RWPE1 (cell line): ENCODE results near the gene SP3.

Experiments used
- CTCF ChIA-PET: fragments of 350-600 bp; sonication (Branson Sonifier 250); formaldehyde crosslinking; extraction: SDS; loops from one replicate; lab custom pipeline; 2021; lab: Yijun Ruan, JAX
- POLR2A ChIA-PET: fragments of 400-600 bp; formaldehyde crosslinking; extraction: SDS; loops from one replicate; lab custom pipeline; 2020; ENCODE audit warnings: antibody characterized with exemption; ENCODE audit not compliant: low non-redundant PET; lab: Yijun Ruan, JAX
- DNase-seq: peaks from one replicate; pipeline ENCODE4 v3.0.0; 2012; ENCODE audit warnings: low spot score
- H3K27ac ChIP-seq: fragments of 450-650 bp; 2 replicates; pipeline ENCODE4 v1.5.1; 2017
- CTCF ChIP-seq: fragments of 450-650 bp; conservative IDR thresholded peaks from 2 replicates; pipeline ENCODE4 v1.5.1; 2017; ENCODE audit warnings: low read depth, mild to moderate bottlenecking

The SP3 gene

GRCh38 chr2:173983391-173983871, 18.3 kb upstream of the SP3 start:
- POLR2A ChIA-PET, result no interaction called here
- DNase-seq, result no peak
- no peak for TF ChIP-seq CTCF
- H3K27ac ChIP-seq, result peak overlapping the region; percentile 80
- CTCF ChIA-PET, result no interaction called here

GRCh38 chr2:173982918-173983317, 17.7 kb upstream of the SP3 start:
- peak overlapping the region; percentile 80 for H3K27ac ChIP-seq
- ChIA-PET CTCF (no interaction called here), POLR2A (no interaction called here)
- DNase-seq, result peak; percentile 70
- no peak for TF ChIP-seq CTCF

- no peak overlapping the region for H3K27ac ChIP-seq
- TF ChIP-seq CTCF, result no peak
- CTCF ChIA-PET, result no interaction called here
- POLR2A ChIA-PET, result no interaction called here
- no peak for DNase-seq
Observed at GRCh38 chr2:173982182-173982714, 17.1 kb upstream of the SP3 start.

GRCh38 chr2:173981520-173981919, 16.3 kb upstream of the SP3 start:
- POLR2A ChIA-PET, result no interaction called here
- no peak for TF ChIP-seq CTCF
- CTCF ChIA-PET, result interaction anchor here (0.7 kb wide), 1 partner anchor 352 kb away, joined by 3 read pairs; no protein-coding TSS in a partner anchor
- no peak for DNase-seq
- H3K27ac ChIP-seq, result no peak overlapping the region

- no peak for DNase-seq
- POLR2A ChIA-PET, result no interaction called here
- no peak overlapping the region for H3K27ac ChIP-seq
- CTCF ChIA-PET, result interaction anchor here (0.8 kb wide), 1 partner anchor 9 kb away, joined by 3 read pairs; no protein-coding TSS in a partner anchor
- no peak for TF ChIP-seq CTCF
Observed at GRCh38 chr2:173979751-173980351, 14.7 kb upstream of the SP3 start.

- no peak for TF ChIP-seq CTCF
- POLR2A ChIA-PET, result no interaction called here
- H3K27ac ChIP-seq, result no peak overlapping the region
- DNase-seq, result no peak
- CTCF ChIA-PET, result no interaction called here
Observed at GRCh38 chr2:173978447-173978846, 13.3 kb upstream of the SP3 start.
